Activated CD4-positive, alpha-beta memory T cell treated with anti-CD3 and anti-CD28 coated beads, Interleukin-2, amount 10 ng/mL, durations not matched to agents 7 days and 5 days (primary cell): ENCODE data around the gene ATP1A4. TPM values are rescaled to one million over a fixed set of nuclear protein-coding genes. Genes with fewer than 3 reads are reported as not detected.

Experiments used
- CTCF ChIA-PET: fragments of 350-600 bp; sonication (Branson Sonifier 250); formaldehyde crosslinking; loops from one replicate; lab custom pipeline; 2021; ENCODE audit warnings: antibody characterized with exemption, inconsistent platforms; lab: Charles Lee
- POLR2A ChIA-PET: fragments of 350-600 bp; sonication (Branson Sonifier 250); formaldehyde crosslinking; loops from one replicate; lab custom pipeline; 2021; ENCODE audit warnings: antibody characterized with exemption; lab: Charles Lee
- DNase-seq: peaks from one replicate; pipeline ENCODE4 v3.0.0-alpha.2; 2020
- H3K27ac Mint-ChIP-seq: one replicate; pipeline ENCODE4 v1.8.0; 2021; ENCODE audit warnings: mild to moderate bottlenecking, mixed read lengths
- H3K27me3 Mint-ChIP-seq: one replicate; pipeline ENCODE4 v1.8.0; 2021; ENCODE audit warnings: mixed read lengths
- H3K36me3 Mint-ChIP-seq: one replicate; pipeline ENCODE4 v1.8.0; 2021; ENCODE audit warnings: low read depth, mixed read lengths
- H3K4me1 Mint-ChIP-seq: one replicate; pipeline ENCODE4 v1.8.0; 2021; ENCODE audit warnings: mixed read lengths
- H3K4me3 Mint-ChIP-seq: one replicate; pipeline ENCODE4 v1.8.0; 2021; ENCODE audit warnings: mild to moderate bottlenecking, mixed read lengths
- H3K9me3 Mint-ChIP-seq: one replicate; pipeline ENCODE4 v1.8.0; 2021; ENCODE audit warnings: mixed read lengths
- total RNA-seq, 2 experiments: library from RNA; stranded (reverse); gene quantifications; one replicate each; pipeline ENCODE4 v1.2.3, GENCODE V29; 2021

Gene ATP1A4
- total RNA-seq, 2 experiments from 2014 or later, result 0.33 TPM; not detected in 1

GRCh38 chr1:160171980-160172379 is 20.6 kb downstream of the ATP1A4 start:
- Mint-ChIP-seq H3K36me3 (no peaks in the 10 kb centered on the region), H3K9me3 (no peaks in the 10 kb centered on the region), H3K4me1 (peaks cover 12% of the 10 kb centered on the region), H3K27ac (no peak overlapping the region), H3K27me3 (peaks cover 46% of the 10 kb centered on the region), H3K4me3 (no peak overlapping the region)
- POLR2A ChIA-PET, result no interaction called here
- CTCF ChIA-PET, result no interaction called here
- DNase-seq, result no peak

GRCh38 chr1:160177231-160177630 is 25.8 kb downstream of the ATP1A4 start:
- Mint-ChIP-seq H3K27ac (no peak overlapping the region), H3K36me3 (no peaks in the 10 kb centered on the region), H3K4me3 (no peak overlapping the region), H3K9me3 (no peaks in the 10 kb centered on the region), H3K4me1 (peaks cover 4% of the 10 kb centered on the region), H3K27me3 (peaks cover 39% of the 10 kb centered on the region)
- POLR2A ChIA-PET, result no interaction called here
- CTCF ChIA-PET, result no interaction called here
- no peak for DNase-seq

GRCh38 chr1:160177667-160178066 is 26.3 kb downstream of the ATP1A4 start:
- H3K4me1 Mint-ChIP-seq, result peaks cover 4% of the 10 kb centered on the region
- no peak overlapping the region for H3K4me3 Mint-ChIP-seq
- POLR2A ChIA-PET, result no interaction called here
- CTCF ChIA-PET, result no interaction called here
- H3K27ac Mint-ChIP-seq, result no peak overlapping the region
- DNase-seq, result no peak
- H3K27me3 Mint-ChIP-seq, result peaks cover 35% of the 10 kb centered on the region
- H3K9me3 Mint-ChIP-seq, result no peaks in the 10 kb centered on the region
- H3K36me3 Mint-ChIP-seq, result no peaks in the 10 kb centered on the region

- POLR2A ChIA-PET, result no interaction called here
- no peak overlapping the region for H3K27ac Mint-ChIP-seq
- peaks cover 30% of the 10 kb centered on the region for H3K27me3 Mint-ChIP-seq
- no peak for DNase-seq
- H3K9me3 Mint-ChIP-seq, result no peaks in the 10 kb centered on the region
- H3K4me1 Mint-ChIP-seq, result peaks cover under 1% of the 10 kb centered on the region
- no peak overlapping the region for H3K4me3 Mint-ChIP-seq
- CTCF ChIA-PET, result interaction anchor here (0.6 kb wide), 1 partner anchor 132 kb away, joined by 3 read pairs; no protein-coding TSS in a partner anchor
- no peaks in the 10 kb centered on the region for H3K36me3 Mint-ChIP-seq
Measured at GRCh38 chr1:160178731-160179130, 27.3 kb downstream of the ATP1A4 start.

- ChIA-PET CTCF (no interaction called here), POLR2A (no interaction called here)
- no peaks in the 10 kb centered on the region for H3K9me3 Mint-ChIP-seq
- no peaks in the 10 kb centered on the region for H3K4me1 Mint-ChIP-seq
- H3K27ac Mint-ChIP-seq, result no peak overlapping the region
- H3K27me3 Mint-ChIP-seq, result peaks cover 29% of the 10 kb centered on the region
- H3K4me3 Mint-ChIP-seq, result no peak overlapping the region
- no peaks in the 10 kb centered on the region for H3K36me3 Mint-ChIP-seq
- no peak for DNase-seq
Measured at GRCh38 chr1:160179336-160179735, 27.9 kb downstream of the ATP1A4 start.

- Mint-ChIP-seq H3K4me3 (no peak overlapping the region), H3K4me1 (no peaks in the 10 kb centered on the region), H3K36me3 (no peaks in the 10 kb centered on the region), H3K27me3 (peaks cover 12% of the 10 kb centered on the region), H3K9me3 (no peaks in the 10 kb centered on the region), H3K27ac (no peak overlapping the region)
- CTCF ChIA-PET, result no interaction called here
- POLR2A ChIA-PET, result no interaction called here
- DNase-seq, result no peak
Measured at GRCh38 chr1:160186246-160186645, 34.8 kb downstream of the ATP1A4 start.

- no peaks in the 10 kb centered on the region for H3K4me1 Mint-ChIP-seq
- CTCF ChIA-PET, result no interaction called here
- no peak overlapping the region for H3K27ac Mint-ChIP-seq
- no peaks in the 10 kb centered on the region for H3K9me3 Mint-ChIP-seq
- H3K4me3 Mint-ChIP-seq, result no peak overlapping the region
- peaks cover 10% of the 10 kb centered on the region for H3K27me3 Mint-ChIP-seq
- POLR2A ChIA-PET, result no interaction called here
- no peaks in the 10 kb centered on the region for H3K36me3 Mint-ChIP-seq
- no peak for DNase-seq
Measured at GRCh38 chr1:160186729-160187128, 35.3 kb downstream of the ATP1A4 start.

- Mint-ChIP-seq H3K9me3 (no peaks in the 10 kb centered on the region), H3K4me1 (no peaks in the 10 kb centered on the region), H3K36me3 (no peaks in the 10 kb centered on the region), H3K27me3 (peaks cover 6% of the 10 kb centered on the region), H3K27ac (no peak overlapping the region), H3K4me3 (no peak overlapping the region)
- no peak for DNase-seq
- ChIA-PET CTCF (interaction anchor here (2.0 kb wide), 1 partner anchor 65 kb away, joined by 5 read pairs; no protein-coding TSS in a partner anchor), POLR2A (no interaction called here)
Measured at GRCh38 chr1:160187407-160187806, 36.0 kb downstream of the ATP1A4 start.

- ChIA-PET POLR2A (no interaction called here), CTCF (interaction anchor here (2.0 to 5.5 kb wide), 2 partner anchors 64 to 102 kb away, joined by 5 to 68 read pairs; no protein-coding TSS in a partner anchor)
- no peak overlapping the region for H3K27ac Mint-ChIP-seq
- peaks cover 6% of the 10 kb centered on the region for H3K27me3 Mint-ChIP-seq
- no peaks in the 10 kb centered on the region for H3K4me1 Mint-ChIP-seq
- no peak for DNase-seq
- H3K9me3 Mint-ChIP-seq, result no peaks in the 10 kb centered on the region
- H3K36me3 Mint-ChIP-seq, result no peaks in the 10 kb centered on the region
- no peak overlapping the region for H3K4me3 Mint-ChIP-seq
Measured at GRCh38 chr1:160188341-160188740, 36.9 kb downstream of the ATP1A4 start.

- H3K4me3 Mint-ChIP-seq, result no peak within 1 kb of the TSS
- peaks cover 4% of the 10 kb centered on the region for H3K27me3 Mint-ChIP-seq
- H3K36me3 Mint-ChIP-seq, result no peaks in the 10 kb centered on the region
- no peak within 1 kb of the TSS for H3K27ac Mint-ChIP-seq
- ChIA-PET CTCF (interaction anchor here (1.1 to 5.5 kb wide), 4 partner anchors 62 to 190 kb away, joined by 3 to 68 read pairs (median 21); no protein-coding TSS in a partner anchor), POLR2A (no interaction called here)
- no peaks in the 10 kb centered on the region for H3K9me3 Mint-ChIP-seq
- DNase-seq, result no peak
- no peaks in the 10 kb centered on the region for H3K4me1 Mint-ChIP-seq
Measured at GRCh38 chr1:160189649-160190625, 38.5 kb downstream of the ATP1A4 start, which contains the start of gene CASQ1. Gene CASQ1, plus strand, starts transcription at chr1:160190575. Its CDS starts 177 bp downstream, at chr1:160190752.

GRCh38 chr1:160191756-160192155 is 40.4 kb downstream of the ATP1A4 start:
- H3K4me1 Mint-ChIP-seq, result no peaks in the 10 kb centered on the region
- POLR2A ChIA-PET, result interaction anchor here (1.6 kb wide), 1 partner anchor 100 kb away, joined by 8 read pairs; no protein-coding TSS in a partner anchor
- H3K27me3 Mint-ChIP-seq, result peaks cover 4% of the 10 kb centered on the region
- H3K4me3 Mint-ChIP-seq, result no peak overlapping the region
- CTCF ChIA-PET, result interaction anchor here (0.6 to 5.5 kb wide), 4 partner anchors 61 to 99 kb away, joined by 3 to 68 read pairs (median 20); no protein-coding TSS in a partner anchor
- DNase-seq, result no peak
- H3K9me3 Mint-ChIP-seq, result no peaks in the 10 kb centered on the region
- no peak overlapping the region for H3K27ac Mint-ChIP-seq
- H3K36me3 Mint-ChIP-seq, result no peaks in the 10 kb centered on the region

- H3K4me1 Mint-ChIP-seq, result no peaks in the 10 kb centered on the region
Measured at GRCh38 chr1:160192234-160192633, 40.8 kb downstream of the ATP1A4 start.

More at GRCh38 chr1:160192234-160192633, 40.8 kb downstream of the ATP1A4 start:
- no peak for DNase-seq
- Mint-ChIP-seq H3K4me3 (no peak overlapping the region), H3K27me3 (peaks cover 4% of the 10 kb centered on the region), H3K27ac (no peak overlapping the region), H3K36me3 (no peaks in the 10 kb centered on the region), H3K9me3 (no peaks in the 10 kb centered on the region)
- ChIA-PET POLR2A (interaction anchor here (1.6 kb wide), 1 partner anchor 99 kb away, joined by 8 read pairs; no protein-coding TSS in a partner anchor), CTCF (interaction anchor here (0.6 to 5.5 kb wide), 4 partner anchors 60 to 98 kb away, joined by 3 to 68 read pairs (median 20); no protein-coding TSS in a partner anchor)
